Measurements from ENCODE around the gene DLG4.

DLG4 gene

GRCh38 chr17:7222093-7222971 lies 2.7 kb upstream of the DLG4 start:
- TF ChIP-seq CTCF (conservative IDR thresholded peaks at IDR 0.05; ENCODE audit: low read depth, low read length): no peak
- H3K4me3 ChIP-seq (ENCODE audit: low read depth, low read length): no peak overlapping the region
- DNase-seq (ENCODE audit: low read depth): no peak

- no peak for DNase-seq (ENCODE audit: low read depth)
- no peak overlapping the region for H3K4me3 ChIP-seq (ENCODE audit: low read depth, low read length)
- TF ChIP-seq CTCF (conservative IDR thresholded peaks at IDR 0.05; ENCODE audit: low read depth, low read length): no peak
These were observed 1.8 kb upstream of the DLG4 start for GRCh38 chr17:7221278-7222092.

- peak; percentile 57 for TF ChIP-seq CTCF (conservative IDR thresholded peaks at IDR 0.05; ENCODE audit: low read depth, low read length)
- peak; percentile 77 for DNase-seq (ENCODE audit: low read depth)
- H3K4me3 ChIP-seq (ENCODE audit: low read depth, low read length): peak overlapping the region; percentile 90
These were observed 1.1 kb upstream of the DLG4 start for GRCh38 chr17:7220593-7221277.

- TF ChIP-seq CTCF (conservative IDR thresholded peaks at IDR 0.05; ENCODE audit: low read depth, low read length): no peak
- no peak for DNase-seq (ENCODE audit: low read depth)
- H3K4me3 ChIP-seq (ENCODE audit: low read depth, low read length): peak overlapping the region; percentile 90
These were observed 316 bp downstream of the DLG4 start for GRCh38 chr17:7219229-7219811.

GRCh38 chr17:7218758-7219157 lies 878 bp downstream of the DLG4 start:
- H3K4me3 ChIP-seq (ENCODE audit: low read depth, low read length): no peak overlapping the region
- no peak for DNase-seq (ENCODE audit: low read depth)
- TF ChIP-seq CTCF (conservative IDR thresholded peaks at IDR 0.05; ENCODE audit: low read depth, low read length): no peak

- H3K4me3 ChIP-seq (ENCODE audit: low read depth, low read length): no peak overlapping the region
These were observed 1.5 kb downstream of the DLG4 start for GRCh38 chr17:7218166-7218565.

More at GRCh38 chr17:7218166-7218565, 1.5 kb downstream of the DLG4 start:
- no peak for TF ChIP-seq CTCF (conservative IDR thresholded peaks at IDR 0.05; ENCODE audit: low read depth, low read length)
- DNase-seq (ENCODE audit: low read depth): no peak

Data from choroid plexus epithelial cell (primary cell).